8988T (cell line): Measurements from ENCODE around the gene ZDHHC14.

Experiments used
- DNase-seq: peaks from one replicate; pipeline ENCODE4 v3.0.0; 2011

Gene ZDHHC14

DNA sequence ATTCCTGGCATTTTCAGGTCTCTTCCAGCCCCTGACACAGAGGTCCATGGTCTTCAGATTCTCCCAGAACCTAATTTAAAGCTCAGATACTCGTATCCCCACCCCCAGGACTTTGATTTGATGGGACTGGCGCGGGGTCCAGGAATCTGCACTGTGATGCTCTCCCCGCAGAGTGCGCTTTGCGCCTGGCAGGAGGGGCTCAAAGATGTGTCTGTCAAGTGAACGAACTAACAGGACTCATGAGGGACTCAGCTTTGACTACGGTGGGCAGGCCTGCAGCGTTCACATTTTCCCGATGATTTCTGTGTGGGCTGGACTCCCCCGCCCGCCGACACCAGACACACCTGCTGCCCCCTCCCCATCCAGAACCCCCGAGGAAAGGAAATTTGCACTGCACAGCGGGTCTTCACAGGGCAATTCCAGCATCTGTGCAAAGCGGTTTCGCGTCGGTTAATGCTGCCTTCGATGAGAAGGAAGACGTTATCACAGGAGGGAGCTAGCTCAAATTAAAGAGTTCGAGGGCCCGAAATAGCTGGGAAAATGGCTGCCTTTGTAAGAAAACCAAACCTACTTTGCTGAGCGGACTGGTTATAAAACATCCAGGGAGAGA, 90.2 kb downstream of the ZDHHC14 start:
- no peak for DNase-seq

- no peak for DNase-seq
Measured at GRCh38 chr6:157471895-157472686, 91.1 kb downstream of the ZDHHC14 start.

DNA sequence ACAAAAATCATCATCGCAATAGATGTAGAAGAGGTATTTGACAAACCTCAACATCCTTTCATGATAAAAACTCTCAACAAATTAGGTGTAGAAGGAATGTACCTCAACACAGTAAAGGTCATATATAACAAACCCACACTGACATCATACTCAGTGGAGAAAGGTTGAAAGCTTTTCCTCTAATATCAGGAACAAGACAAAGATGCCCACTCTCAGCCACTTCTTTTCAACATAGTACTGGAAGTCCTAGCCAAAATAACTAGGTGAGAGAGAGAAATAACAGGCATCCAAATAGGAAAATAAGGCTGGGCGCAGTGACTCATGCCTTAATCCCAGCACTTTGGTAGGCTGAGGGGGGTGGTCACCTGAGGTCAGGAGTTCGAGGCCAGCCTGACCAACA, 95.8 kb downstream of the ZDHHC14 start:
- no peak for DNase-seq

- no peak for DNase-seq
Measured at GRCh38 chr6:157478926-157479325, 97.9 kb downstream of the ZDHHC14 start.

- no peak for DNase-seq
Measured at GRCh38 chr6:157479464-157480303, 98.7 kb downstream of the ZDHHC14 start.

- DNase-seq = no peak
Measured at GRCh38 chr6:157481189-157481864, 100.3 kb downstream of the ZDHHC14 start.

GRCh38 chr6:157481865-157482249, 100.9 kb downstream of the ZDHHC14 start:
- DNase-seq = no peak

DNA sequence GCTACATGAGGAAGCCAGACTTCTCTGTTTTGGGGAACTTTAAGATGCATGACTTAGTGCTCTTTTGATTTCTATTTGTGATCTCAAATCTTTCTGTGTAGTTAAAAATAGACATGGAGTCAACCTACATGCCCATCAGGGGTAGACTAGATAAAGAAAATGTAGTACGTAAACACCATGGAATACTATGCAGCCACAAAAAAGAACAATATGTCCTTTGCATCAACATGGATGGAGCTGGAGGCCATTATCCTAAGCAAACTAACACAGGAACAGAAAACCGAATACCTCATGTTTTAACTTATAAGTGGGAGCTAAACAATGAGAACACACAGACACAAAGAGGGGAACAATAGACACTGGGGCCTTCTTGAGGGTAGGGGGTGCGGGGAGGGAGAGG, 102.8 kb downstream of the ZDHHC14 start:
- no peak for DNase-seq

DNA sequence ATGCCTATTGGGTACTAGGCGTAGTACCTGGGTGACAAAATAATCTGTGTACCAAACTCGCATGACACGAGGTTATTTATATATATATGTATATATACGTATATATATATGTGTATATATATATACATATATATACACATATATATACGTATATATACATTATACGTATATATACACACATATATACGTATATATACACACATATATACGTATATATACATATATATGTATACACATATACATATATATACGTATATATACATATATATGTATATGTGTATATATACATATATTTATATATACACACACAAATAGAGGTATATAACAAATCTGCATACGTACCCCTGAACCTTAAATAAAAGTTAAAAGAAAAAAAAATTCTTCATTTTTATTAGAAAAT, 103.2 kb downstream of the ZDHHC14 start:
- DNase-seq = no peak

DNA sequence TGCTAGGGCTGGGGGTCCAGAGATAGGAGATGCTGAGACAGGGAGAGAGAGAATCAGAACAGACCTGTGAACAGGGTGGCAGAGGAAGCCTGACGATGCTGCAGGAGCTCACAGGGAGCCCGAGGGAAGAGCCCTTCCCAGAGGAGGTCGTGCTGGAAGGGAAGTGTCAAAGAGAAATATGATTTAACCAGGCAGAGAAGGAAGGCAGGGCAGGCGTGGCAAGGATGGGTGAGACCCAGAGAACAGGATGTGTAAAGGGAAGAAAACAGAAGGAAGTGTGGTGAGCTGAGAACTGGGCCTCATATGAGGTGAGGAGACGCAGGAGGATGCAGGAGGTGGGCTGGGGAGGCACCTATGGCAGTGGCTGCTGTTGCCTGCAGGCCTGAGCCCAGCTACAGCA, 105.6 kb downstream of the ZDHHC14 start:
- DNase-seq = no peak

- DNase-seq = no peak
Measured at GRCh38 chr6:157487110-157487773, 106.3 kb downstream of the ZDHHC14 start.

DNA sequence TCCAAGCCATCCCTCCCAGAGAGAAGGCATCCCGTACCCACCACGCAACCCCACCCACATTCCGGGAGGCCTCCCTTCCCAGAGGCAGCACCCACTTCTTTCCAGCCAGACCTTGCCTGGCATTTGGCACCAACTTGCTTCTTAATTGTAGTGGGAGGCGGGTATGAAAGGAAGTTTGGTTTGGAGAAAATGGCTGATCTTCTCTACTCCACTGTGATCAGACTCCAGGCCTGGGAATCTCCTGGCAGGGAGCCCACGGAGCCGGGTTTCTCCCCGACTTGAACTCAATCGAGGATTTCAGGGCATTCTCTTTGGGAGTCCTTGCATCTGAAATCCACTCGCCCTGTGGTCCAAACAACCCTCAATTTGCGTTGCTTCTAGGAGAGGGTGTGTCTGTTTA, 107.1 kb downstream of the ZDHHC14 start:
- no peak for DNase-seq

DNA sequence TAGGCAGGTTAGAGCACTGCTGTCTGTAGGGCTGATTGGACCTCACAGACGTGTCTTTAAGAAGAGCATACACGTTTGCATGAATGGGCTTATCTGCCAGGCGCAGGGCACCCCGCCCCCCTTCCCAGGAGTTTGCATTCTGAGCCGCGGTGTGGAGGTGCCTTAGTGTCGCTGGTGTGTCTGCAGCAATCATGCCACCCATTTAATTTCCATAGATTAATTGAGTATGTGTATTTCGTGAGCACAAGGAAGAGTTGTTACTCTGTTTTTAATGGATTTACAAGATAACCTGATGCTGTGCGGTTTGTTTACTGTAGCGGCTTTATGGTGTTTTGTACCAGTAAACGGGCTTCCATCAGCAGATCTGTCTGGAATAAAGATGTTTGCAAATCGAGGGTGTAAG, 107.7 kb downstream of the ZDHHC14 start:
- DNase-seq = no peak

- DNase-seq = no peak
Measured at GRCh38 chr6:157490611-157491269, 109.8 kb downstream of the ZDHHC14 start.

DNA sequence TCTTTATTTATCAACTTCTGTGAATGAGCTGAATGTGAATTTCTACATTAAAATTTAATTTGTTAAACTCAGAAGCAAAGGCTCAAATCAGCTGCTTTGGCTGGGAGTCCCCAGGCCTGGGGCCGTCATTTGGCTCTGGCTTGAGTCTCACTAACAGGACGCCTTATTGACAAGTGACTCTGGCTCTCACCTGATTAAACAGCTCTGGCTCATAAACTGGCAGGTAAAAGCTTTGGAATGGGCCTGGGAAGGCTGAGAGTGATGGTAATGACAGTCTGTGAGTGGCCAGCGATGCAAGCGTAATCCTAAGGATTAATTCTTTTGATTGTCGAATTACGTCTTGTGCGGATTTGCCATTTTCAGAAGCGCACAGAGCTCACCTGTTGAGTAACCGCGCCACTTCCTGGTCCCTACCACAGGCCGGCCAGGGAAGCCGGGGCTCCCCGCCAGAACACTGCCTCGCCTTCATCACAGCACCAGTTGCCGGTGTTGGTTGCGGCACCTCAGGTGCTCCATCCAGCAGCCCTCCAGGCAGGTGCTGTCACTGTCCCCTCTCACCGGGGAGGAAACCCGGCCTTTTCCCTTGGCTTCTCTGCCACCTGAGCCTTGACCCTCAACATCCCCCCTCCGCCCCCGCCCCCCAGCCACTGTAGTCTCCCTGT, 110.7 kb downstream of the ZDHHC14 start:
- DNase-seq = no peak

- DNase-seq = no peak
Measured at GRCh38 chr6:157492249-157492648, 111.3 kb downstream of the ZDHHC14 start.

DNA sequence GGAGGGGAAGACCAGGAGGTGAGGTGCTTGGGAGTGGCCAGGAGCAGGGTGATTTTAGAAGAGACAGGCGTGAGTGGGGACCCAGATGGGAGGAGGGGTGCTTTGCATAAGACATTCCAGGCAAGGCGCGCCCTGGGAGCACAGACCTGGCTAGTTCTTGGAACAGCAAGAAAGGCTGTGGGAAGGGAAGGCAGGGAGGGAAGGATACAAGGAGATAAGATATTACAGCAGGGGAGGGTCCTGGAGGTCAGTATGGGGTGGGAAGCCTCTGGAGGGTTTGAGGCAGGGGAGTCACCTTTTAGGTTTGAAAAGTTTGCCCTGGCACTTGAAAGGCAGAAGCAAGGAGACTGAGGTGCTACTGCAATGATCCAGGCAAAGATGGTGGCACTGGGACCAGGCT, 111.8 kb downstream of the ZDHHC14 start:
- DNase-seq = no peak

DNA sequence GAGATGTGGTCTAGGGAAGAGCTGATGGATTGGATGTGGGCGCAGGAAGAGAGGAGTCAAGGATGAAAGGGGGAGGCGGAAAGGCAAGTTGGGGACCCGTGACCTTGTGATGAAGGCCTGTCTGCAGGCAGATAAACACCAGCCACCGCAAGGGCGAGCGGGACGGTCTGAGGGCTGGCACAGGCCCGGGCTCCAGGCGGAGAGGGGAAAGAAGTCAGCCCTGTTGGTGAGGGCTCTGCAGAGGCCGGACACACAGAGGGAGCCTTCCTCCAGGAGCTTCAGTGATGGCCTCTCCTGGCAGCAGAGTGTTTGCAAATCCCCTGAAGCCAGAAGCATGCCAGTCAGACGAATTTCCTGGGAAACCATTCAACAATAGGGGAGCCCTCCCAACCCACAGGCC, 112.2 kb downstream of the ZDHHC14 start:
- DNase-seq = no peak

DNA sequence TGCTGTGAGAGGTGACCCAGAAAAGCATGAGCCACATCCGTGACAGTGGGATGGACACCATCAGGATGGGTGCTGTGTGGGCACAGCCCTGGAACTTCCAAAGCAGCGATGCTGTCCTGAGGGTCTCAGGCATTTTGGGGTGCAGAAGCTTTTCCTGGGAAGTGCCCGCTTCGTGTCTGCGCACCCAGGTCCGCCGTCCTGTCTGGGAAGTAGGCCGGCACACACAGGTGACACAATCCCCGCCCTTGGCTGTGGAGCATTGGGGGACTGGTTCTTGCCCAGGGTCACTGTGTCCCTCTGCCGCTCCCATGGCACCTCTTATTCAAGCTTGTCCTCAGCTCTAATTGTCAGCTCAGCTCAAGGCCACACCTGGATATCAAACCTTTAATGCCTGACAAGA, 112.6 kb downstream of the ZDHHC14 start:
- DNase-seq = no peak

GRCh38 chr6:157494132-157494710, 113.2 kb downstream of the ZDHHC14 start:
- DNase-seq = no peak

DNA sequence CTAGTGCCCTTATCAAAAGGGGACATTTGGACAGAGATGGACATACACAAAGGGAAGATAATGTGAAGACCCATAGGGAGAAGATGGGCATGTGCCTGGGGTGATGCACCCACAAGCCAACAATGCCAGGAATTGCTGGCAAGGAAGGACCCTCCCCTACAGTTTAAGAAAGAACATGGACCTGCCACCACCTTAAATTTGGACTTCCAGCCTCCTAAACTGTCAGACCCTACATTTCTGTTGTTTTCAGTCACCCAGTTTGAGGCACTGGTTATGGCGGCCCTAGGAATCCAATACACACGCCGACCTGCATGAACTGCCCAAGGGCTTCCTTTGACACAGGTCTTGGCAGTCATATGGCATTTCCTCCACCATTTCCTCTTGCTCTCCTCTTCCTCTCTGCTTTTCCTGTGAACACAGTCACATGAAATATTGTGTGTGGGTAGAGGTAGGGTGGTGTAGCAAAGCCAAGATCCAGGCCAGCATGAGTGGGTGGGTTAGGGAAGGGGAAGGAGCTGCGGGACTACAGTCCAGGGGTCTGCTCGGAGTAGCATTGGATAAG, 115.6 kb downstream of the ZDHHC14 start:
- no peak for DNase-seq
